Ectodermal cell (in vitro differentiated cells): ENCODE measurements around the gene TTC39A.

Experiments
- H3K27ac ChIP-seq: 2 replicates; pipeline ENCODE4 v1.7.0; 2013; ENCODE audit warnings: mild to moderate bottlenecking, low read depth, low read length; ENCODE audit not compliant: insufficient read depth, poor library complexity, severe bottlenecking
- H3K27me3 ChIP-seq: 2 replicates; pipeline ENCODE4 v1.7.0; 2013; ENCODE audit warnings: mild to moderate bottlenecking, low read length; ENCODE audit not compliant: insufficient read depth, control insufficient read depth, poor library complexity, severe bottlenecking
- H3K36me3 ChIP-seq: one replicate; pipeline ENCODE4 v1.7.0; 2013; ENCODE audit warnings: low read length; ENCODE audit not compliant: control insufficient read depth, insufficient read depth
- H3K4me1 ChIP-seq: one replicate; pipeline ENCODE4 v1.7.0; 2013; ENCODE audit warnings: low read length; ENCODE audit not compliant: control insufficient read depth, insufficient read depth
- H3K4me3 ChIP-seq: 2 replicates; pipeline ENCODE4 v1.7.0; 2013; ENCODE audit warnings: low read depth, low read length, control low read depth; ENCODE audit not compliant: insufficient read depth
- H3K9me3 ChIP-seq: 2 replicates; pipeline ENCODE4 v1.7.0; 2013; ENCODE audit warnings: mild to moderate bottlenecking, low read length, moderate library complexity; ENCODE audit not compliant: control insufficient read depth
- whole genome bisulfite sequencing, 2 experiments: methylation state at CpG; one replicate each; pipeline ENCODE4 v1.1.7; 2013; ENCODE audit warnings: missing lambda C conversion rate in 2 of 2; 5-methylcytosine and 5-hydroxymethylcytosine counted together

The TTC39A gene

GRCh38 chr1:51299185-51299885, 31.0 kb downstream of the TTC39A start:
- Histone ChIP-seq H3K4me3 (no peak overlapping the region), H3K27me3 (no peaks in the 10 kb centered on the region), H3K27ac (no peak overlapping the region), H3K36me3 (no peaks in the 10 kb centered on the region), H3K4me1 (peaks cover 7% of the 10 kb centered on the region), H3K9me3 (no peaks in the 10 kb centered on the region)
- 92 to 94% methylated on average over 11 of the region's 11 CpGs for WGBS, 2 experiments

GRCh38 chr1:51298322-51298705, 32.0 kb downstream of the TTC39A start:
- no peak overlapping the region for H3K27ac ChIP-seq
- 92 to 93% methylated on average over 4 of the region's 4 CpGs for WGBS, 2 experiments
- H3K4me3 ChIP-seq, result no peak overlapping the region
- peaks cover 7% of the 10 kb centered on the region for H3K4me1 ChIP-seq
- no peaks in the 10 kb centered on the region for H3K27me3 ChIP-seq
- H3K9me3 ChIP-seq, result no peaks in the 10 kb centered on the region
- H3K36me3 ChIP-seq, result no peaks in the 10 kb centered on the region

- no peak overlapping the region for H3K4me3 ChIP-seq
- peaks cover 7% of the 10 kb centered on the region for H3K4me1 ChIP-seq
- H3K9me3 ChIP-seq, result no peaks in the 10 kb centered on the region
- no peaks in the 10 kb centered on the region for H3K27me3 ChIP-seq
- no peaks in the 10 kb centered on the region for H3K36me3 ChIP-seq
- no peak overlapping the region for H3K27ac ChIP-seq
- WGBS, 2 experiments, result 92% methylated on average over 25 of the region's 25 CpGs
Observed at GRCh38 chr1:51297401-51298321, 32.7 kb downstream of the TTC39A start.

GRCh38 chr1:51296383-51297357, 33.7 kb downstream of the TTC39A start:
- Histone ChIP-seq H3K27me3 (no peaks in the 10 kb centered on the region), H3K9me3 (no peaks in the 10 kb centered on the region), H3K4me3 (no peak overlapping the region), H3K27ac (no peak overlapping the region), H3K4me1 (peaks cover 7% of the 10 kb centered on the region), H3K36me3 (no peaks in the 10 kb centered on the region)
- WGBS, 2 experiments, result 48% methylated on average over 33 of the region's 33 CpGs

GRCh38 chr1:51295926-51296325, 34.4 kb downstream of the TTC39A start:
- Histone ChIP-seq H3K9me3 (no peaks in the 10 kb centered on the region), H3K27ac (no peak overlapping the region), H3K36me3 (no peaks in the 10 kb centered on the region), H3K4me3 (no peak overlapping the region), H3K4me1 (peaks cover 7% of the 10 kb centered on the region), H3K27me3 (no peaks in the 10 kb centered on the region)
- WGBS, 2 experiments, result 89 to 93% methylated on average over 17 of the region's 17 CpGs

- Histone ChIP-seq H3K4me3 (no peak overlapping the region), H3K27ac (no peak overlapping the region), H3K36me3 (no peaks in the 10 kb centered on the region), H3K27me3 (no peaks in the 10 kb centered on the region), H3K9me3 (no peaks in the 10 kb centered on the region), H3K4me1 (peaks cover 7% of the 10 kb centered on the region)
- 89 to 94% methylated on average over 11 of the region's 11 CpGs for WGBS, 2 experiments
Observed at GRCh38 chr1:51294566-51295184, 35.7 kb downstream of the TTC39A start.

GRCh38 chr1:51293898-51294515, 36.4 kb downstream of the TTC39A start:
- 94 to 96% methylated on average over 13 of the region's 13 CpGs for WGBS, 2 experiments
- H3K4me1 ChIP-seq, result peaks cover 7% of the 10 kb centered on the region
- H3K27me3 ChIP-seq, result no peaks in the 10 kb centered on the region
- no peaks in the 10 kb centered on the region for H3K9me3 ChIP-seq
- no peaks in the 10 kb centered on the region for H3K36me3 ChIP-seq
- no peak overlapping the region for H3K4me3 ChIP-seq
- H3K27ac ChIP-seq, result no peak overlapping the region

- no peaks in the 10 kb centered on the region for H3K36me3 ChIP-seq
- H3K9me3 ChIP-seq, result no peaks in the 10 kb centered on the region
- 96 to 97% methylated on average over 5 of the region's 5 CpGs for WGBS, 2 experiments
- H3K27me3 ChIP-seq, result no peaks in the 10 kb centered on the region
- no peak overlapping the region for H3K27ac ChIP-seq
- no peak overlapping the region for H3K4me3 ChIP-seq
- no peaks in the 10 kb centered on the region for H3K4me1 ChIP-seq
Observed at GRCh38 chr1:51290489-51290847, 39.9 kb downstream of the TTC39A start.

GRCh38 chr1:51289676-51290488, 40.5 kb downstream of the TTC39A start:
- Histone ChIP-seq H3K27ac (no peak overlapping the region), H3K4me1 (no peaks in the 10 kb centered on the region), H3K9me3 (no peaks in the 10 kb centered on the region), H3K36me3 (no peaks in the 10 kb centered on the region), H3K4me3 (no peak overlapping the region), H3K27me3 (no peaks in the 10 kb centered on the region)
- 91 to 93% methylated on average over 8 of the region's 8 CpGs for WGBS, 2 experiments
